Right lobe of liver (tissue), 4 donors: ENCODE measurements around the gene DENND1B.

ENCODE experiments used
- POLR2A ChIP-seq: fragments of 450-650 bp; IDR thresholded peaks from one replicate; pipeline ENCODE4 v1.6.1; 2017; ENCODE audit warnings: antibody characterized with exemption, mild to moderate bottlenecking
- TF ChIP-seq, protein P1 (sequence below), 4 donors: fragments of 200-600 bp in 3 of 4; fragments of 450-650 bp in 1 of 4; IDR thresholded peaks; one replicate each; pipeline versions ENCODE4 v1.5.1 to v1.8.0; 2016 to 2022; ENCODE audit warnings: antibody characterized with exemption in 4 of 4, mild to moderate bottlenecking in 2 of 4
- donor health status: DM: no; HTN: no; CAD: no.
- donor health status: DM: no; HTN: no; CAD: no.
- donor health status: DM: no; HTN: yes; CAD: no.

DNA sequence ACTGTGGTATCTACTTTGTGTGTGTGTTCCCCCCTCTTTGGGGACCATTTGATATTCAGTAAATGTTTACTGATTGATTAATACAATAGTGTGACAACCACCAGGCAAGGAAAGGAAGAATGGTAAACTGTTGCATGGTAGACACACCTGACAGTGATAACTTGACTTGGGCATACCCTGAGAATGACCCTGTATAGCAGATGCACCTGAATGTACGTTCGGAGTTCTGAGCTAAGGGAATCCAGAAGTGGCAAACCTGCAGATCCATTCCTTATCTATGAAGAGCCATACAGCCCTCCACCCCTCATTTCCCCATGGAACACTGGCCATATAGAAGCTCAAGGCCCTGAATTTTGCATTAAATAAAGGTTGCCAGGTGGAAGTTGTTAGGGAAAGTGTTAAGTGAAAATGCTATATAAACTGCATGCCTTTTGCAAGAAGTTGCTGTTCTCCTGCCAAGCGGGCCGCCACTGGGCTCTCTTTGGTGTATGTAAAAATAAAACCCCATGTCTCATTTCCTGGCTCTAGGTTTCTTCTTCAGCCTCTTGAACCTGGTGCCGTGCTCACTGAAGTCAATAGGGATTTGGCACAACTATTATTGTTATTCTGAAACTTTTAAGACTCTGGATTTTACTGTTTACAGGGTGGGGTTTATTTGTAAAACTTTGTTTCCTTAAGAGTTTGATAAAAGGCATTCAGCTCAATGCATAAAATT, 32.6 kb upstream of the DENND1B start:
- TF ChIP-seq, protein P1, sequence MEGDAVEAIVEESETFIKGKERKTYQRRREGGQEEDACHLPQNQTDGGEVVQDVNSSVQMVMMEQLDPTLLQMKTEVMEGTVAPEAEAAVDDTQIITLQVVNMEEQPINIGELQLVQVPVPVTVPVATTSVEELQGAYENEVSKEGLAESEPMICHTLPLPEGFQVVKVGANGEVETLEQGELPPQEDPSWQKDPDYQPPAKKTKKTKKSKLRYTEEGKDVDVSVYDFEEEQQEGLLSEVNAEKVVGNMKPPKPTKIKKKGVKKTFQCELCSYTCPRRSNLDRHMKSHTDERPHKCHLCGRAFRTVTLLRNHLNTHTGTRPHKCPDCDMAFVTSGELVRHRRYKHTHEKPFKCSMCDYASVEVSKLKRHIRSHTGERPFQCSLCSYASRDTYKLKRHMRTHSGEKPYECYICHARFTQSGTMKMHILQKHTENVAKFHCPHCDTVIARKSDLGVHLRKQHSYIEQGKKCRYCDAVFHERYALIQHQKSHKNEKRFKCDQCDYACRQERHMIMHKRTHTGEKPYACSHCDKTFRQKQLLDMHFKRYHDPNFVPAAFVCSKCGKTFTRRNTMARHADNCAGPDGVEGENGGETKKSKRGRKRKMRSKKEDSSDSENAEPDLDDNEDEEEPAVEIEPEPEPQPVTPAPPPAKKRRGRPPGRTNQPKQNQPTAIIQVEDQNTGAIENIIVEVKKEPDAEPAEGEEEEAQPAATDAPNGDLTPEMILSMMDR (IDR thresholded peaks at IDR 0.05) = no peak
- TF ChIP-seq POLR2A = no peak
